Neutrophil (primary cell): Measurements from ENCODE around the gene WNT11.

ENCODE experiments used
- H3K27ac ChIP-seq: fragments of 200-600 bp; sonication (generic); 2 replicates; pipeline ENCODE4 v1.5.1; 2016; ENCODE audit warnings: mild to moderate bottlenecking, moderate library complexity
- H3K27me3 ChIP-seq: fragments of 200-600 bp; sonication (generic); 2 replicates; pipeline ENCODE4 v1.6.0; 2016; ENCODE audit warnings: mild to moderate bottlenecking
- H3K36me3 ChIP-seq: fragments of 200-600 bp; sonication (generic); 2 replicates; pipeline ENCODE4 v1.5.1; 2017
- H3K4me1 ChIP-seq, 2 experiments: fragments of 200-600 bp in 1 of 2; sonication (generic) in 1 of 2; 1 replicate in 1 of 2; 2 replicates in 1 of 2; pipeline versions ENCODE4 v1.5.1 to v1.6.1; 2013 to 2016; ENCODE audit warnings: low read depth in 1 of 2, low read length in 1 of 2, mild to moderate bottlenecking in 1 of 2, moderate library complexity in 1 of 2; ENCODE audit not compliant: control insufficient read depth in 1 of 2, insufficient read depth in 1 of 2
- H3K4me3 ChIP-seq, 2 experiments: fragments of 200-600 bp in 1 of 2; sonication (generic) in 1 of 2; 1 replicate in 1 of 2; 2 replicates in 1 of 2; pipeline ENCODE4 v1.5.1; 2013 to 2016; ENCODE audit warnings: low read depth in 1 of 2, low read length in 1 of 2, mild to moderate bottlenecking in 1 of 2, moderate library complexity in 1 of 2
- H3K9me3 ChIP-seq: fragments of 200-600 bp; sonication (generic); 2 replicates; pipeline ENCODE4 v1.5.1; 2016
- TF ChIP-seq, protein P1 (sequence below): fragments of 200-600 bp; sonication (generic); IDR thresholded peaks from 2 replicates; pipeline ENCODE4 v1.5.1; 2016; ENCODE audit warnings: antibody characterized with exemption

Gene WNT11

DNA sequence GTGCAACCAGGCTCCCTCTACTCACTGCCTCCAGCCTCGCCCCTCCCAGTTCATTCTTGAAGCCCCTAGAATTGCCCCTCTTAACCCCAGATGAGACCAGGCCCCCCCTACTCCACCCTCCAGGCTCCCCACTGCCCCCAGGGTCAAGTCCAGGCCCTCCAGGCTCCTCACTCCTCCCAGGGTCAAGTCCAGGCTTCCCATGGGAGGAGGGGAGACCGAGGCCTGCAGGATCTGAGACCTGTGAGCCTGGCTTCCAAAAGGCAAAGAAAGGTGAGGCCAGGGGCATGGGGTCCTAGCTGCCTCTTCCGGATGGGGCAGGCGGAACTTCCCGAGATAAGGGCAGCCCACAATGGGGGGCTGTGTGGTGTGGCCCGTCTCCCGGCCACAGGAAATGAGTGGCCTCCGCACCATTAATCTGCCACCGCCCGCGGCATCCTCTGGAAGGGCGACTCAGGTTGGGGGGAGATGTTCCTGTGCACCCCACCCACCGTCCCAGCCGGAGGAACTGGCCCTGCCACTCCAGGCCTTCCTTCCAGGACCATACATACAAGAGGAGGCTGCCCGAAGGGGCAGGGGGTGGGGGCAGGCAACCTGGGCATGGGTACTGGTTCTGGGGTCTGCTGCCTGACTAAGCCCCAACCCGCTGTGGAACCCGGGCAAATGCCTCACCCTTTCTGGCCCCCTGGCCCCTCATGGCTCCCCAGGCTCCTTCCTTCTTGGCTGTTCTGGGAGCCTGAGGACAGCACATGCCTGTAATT lies 35.1 kb upstream of the WNT11 start:
- no peaks in the 10 kb centered on the region for H3K36me3 ChIP-seq
- H3K27me3 ChIP-seq, result peaks cover 12% of the 10 kb centered on the region
- no peaks in the 10 kb centered on the region for H3K9me3 ChIP-seq
- TF ChIP-seq, protein P1, sequence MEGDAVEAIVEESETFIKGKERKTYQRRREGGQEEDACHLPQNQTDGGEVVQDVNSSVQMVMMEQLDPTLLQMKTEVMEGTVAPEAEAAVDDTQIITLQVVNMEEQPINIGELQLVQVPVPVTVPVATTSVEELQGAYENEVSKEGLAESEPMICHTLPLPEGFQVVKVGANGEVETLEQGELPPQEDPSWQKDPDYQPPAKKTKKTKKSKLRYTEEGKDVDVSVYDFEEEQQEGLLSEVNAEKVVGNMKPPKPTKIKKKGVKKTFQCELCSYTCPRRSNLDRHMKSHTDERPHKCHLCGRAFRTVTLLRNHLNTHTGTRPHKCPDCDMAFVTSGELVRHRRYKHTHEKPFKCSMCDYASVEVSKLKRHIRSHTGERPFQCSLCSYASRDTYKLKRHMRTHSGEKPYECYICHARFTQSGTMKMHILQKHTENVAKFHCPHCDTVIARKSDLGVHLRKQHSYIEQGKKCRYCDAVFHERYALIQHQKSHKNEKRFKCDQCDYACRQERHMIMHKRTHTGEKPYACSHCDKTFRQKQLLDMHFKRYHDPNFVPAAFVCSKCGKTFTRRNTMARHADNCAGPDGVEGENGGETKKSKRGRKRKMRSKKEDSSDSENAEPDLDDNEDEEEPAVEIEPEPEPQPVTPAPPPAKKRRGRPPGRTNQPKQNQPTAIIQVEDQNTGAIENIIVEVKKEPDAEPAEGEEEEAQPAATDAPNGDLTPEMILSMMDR, result no peak
- no peak overlapping the region for H3K4me3 ChIP-seq
- peaks cover 0 to under 1% of the 10 kb centered on the region in 2 experiments for H3K4me1 ChIP-seq
- no peak overlapping the region for H3K27ac ChIP-seq

DNA sequence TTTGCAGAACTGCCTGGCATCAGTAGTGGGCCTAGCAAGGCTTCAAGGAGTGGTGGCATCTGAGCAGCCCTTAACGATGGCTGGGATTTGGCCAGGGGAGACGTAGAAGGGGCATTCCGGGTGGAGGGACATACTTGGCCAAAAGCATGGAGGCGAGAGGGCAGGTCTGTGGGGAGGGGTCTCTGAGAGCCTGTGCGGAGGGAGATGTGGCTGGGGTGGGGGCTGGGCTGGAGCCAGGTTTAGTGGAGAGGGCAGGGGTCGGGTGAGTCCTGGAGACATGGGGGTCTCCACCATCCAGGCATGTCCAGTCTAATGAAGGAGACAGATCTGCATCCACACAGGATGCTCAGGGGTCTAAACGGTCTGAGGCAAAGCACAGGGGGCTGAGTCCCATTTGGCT lies 34.4 kb upstream of the WNT11 start:
- peaks cover 7 to 8% of the 10 kb centered on the region in 2 experiments for H3K4me1 ChIP-seq
- H3K4me3 ChIP-seq, result no peak overlapping the region
- no peaks in the 10 kb centered on the region for H3K36me3 ChIP-seq
- no peaks in the 10 kb centered on the region for H3K9me3 ChIP-seq
- H3K27ac ChIP-seq, result no peak overlapping the region
- H3K27me3 ChIP-seq, result peaks cover 20% of the 10 kb centered on the region
- TF ChIP-seq, protein P1, result no peak

DNA sequence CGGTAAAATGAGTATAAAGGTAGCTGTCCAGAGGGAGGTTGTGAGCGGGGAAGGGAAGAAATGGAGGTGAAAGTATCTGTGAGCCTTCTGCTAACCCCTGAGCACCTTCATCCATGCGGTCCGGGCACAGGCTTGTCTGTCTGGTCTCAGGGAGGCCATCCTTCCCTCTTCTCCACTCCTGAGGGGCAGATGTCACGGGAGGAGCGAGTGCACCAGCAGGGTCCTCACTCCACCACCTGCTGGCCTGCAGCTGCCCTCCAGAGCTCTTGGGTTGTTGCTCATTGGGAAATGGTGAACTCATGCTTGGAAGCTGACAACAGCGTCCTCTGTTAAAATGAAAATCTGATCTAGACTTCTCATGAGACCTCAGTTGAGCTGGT lies 33.8 kb upstream of the WNT11 start:
- TF ChIP-seq, protein P1, result no peak
- H3K4me3 ChIP-seq, result no peak overlapping the region
- no peaks in the 10 kb centered on the region for H3K9me3 ChIP-seq
- H3K27me3 ChIP-seq, result peaks cover 21% of the 10 kb centered on the region
- no peak overlapping the region for H3K27ac ChIP-seq
- peaks cover 12% of the 10 kb centered on the region in 2 experiments for H3K4me1 ChIP-seq
- no peaks in the 10 kb centered on the region for H3K36me3 ChIP-seq

DNA sequence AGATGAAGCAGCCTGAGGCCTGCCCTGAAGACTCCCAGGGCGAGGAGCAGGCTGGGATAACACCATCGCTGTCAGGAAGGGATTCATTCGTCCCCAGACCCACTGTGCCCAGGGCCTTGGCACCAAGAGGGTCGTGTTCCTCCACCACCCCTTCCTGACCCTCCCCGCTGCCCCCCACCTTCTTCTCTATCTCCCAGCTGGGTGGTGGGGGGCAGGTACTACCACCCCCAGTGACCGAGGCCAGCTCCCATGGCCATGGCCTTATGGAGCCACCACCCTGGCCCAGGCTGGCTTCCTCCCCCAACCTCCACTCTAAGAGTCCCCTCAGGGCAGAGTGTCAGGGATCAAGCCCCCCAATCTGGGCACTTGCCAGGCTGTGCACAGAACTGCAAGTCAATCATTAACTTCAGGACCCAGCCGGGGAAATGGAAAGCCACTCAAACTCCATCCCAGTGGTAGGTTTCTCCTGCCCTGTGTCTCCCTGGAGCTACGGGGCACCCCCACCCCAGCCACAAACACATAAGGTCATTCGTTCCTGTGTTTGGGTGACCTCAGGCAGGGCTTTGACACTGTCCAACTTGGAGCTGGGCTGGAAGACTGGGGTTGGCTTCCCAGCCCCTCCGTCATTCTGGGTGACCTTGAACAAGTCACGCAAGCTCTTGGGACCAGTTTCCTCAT lies 33.3 kb upstream of the WNT11 start:
- peaks cover 21% of the 10 kb centered on the region for H3K27me3 ChIP-seq
- H3K27ac ChIP-seq, result no peak overlapping the region
- H3K36me3 ChIP-seq, result no peaks in the 10 kb centered on the region
- H3K9me3 ChIP-seq, result no peaks in the 10 kb centered on the region
- no peak overlapping the region for H3K4me3 ChIP-seq
- H3K4me1 ChIP-seq, result peaks cover 17% of the 10 kb centered on the region in 2 experiments
- TF ChIP-seq, protein P1, result no peak

DNA sequence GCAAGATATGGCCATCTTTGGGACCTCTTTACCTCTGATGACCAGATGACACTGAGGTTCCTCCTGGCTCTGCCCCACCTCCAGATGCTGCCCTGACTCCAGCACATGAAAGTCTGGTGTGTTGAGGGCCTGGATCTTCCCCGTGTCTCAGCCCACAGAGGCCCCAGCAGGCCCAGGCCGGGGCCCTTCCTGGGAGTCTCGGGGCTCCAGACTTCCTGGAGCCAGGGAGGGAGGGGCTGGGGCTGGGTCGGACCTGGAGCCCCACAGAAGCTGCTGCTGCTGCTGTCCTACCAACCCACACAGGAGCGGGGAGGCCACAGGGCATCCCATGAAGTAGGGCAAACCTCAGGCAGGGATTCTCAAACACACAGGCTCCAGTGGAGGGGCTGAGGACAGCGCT lies 32.2 kb upstream of the WNT11 start:
- no peak overlapping the region for H3K4me3 ChIP-seq
- TF ChIP-seq, protein P1, result no peak
- H3K9me3 ChIP-seq, result no peaks in the 10 kb centered on the region
- no peak overlapping the region for H3K27ac ChIP-seq
- peaks cover 21% of the 10 kb centered on the region for H3K27me3 ChIP-seq
- H3K4me1 ChIP-seq, result peaks cover 25% of the 10 kb centered on the region in 2 experiments
- H3K36me3 ChIP-seq, result no peaks in the 10 kb centered on the region
